ENCODE results near the gene LCN15. TPM values are rescaled to one million over a fixed set of nuclear protein-coding genes. Genes with fewer than 3 reads are reported as not detected.

The LCN15 gene
- total RNA-seq, 1 experiment from 2014 or later, result not detected

- peaks cover 12 to 15% of the 10 kb centered on the region in 2 experiments; a peak in 4 of 5 replicates for H3K9me3 Mint-ChIP-seq
- Histone ChIP-seq H3K23me2 (ENCODE audit: insufficient read length, low read depth, low read length, poor library complexity, severe bottlenecking) (no peaks in the 10 kb centered on the region), H3K56ac (ENCODE audit: insufficient read length, low read depth, low read length) (no peak overlapping the region)
Measured at GRCh38 chr9:136757328-136757727, 7.0 kb downstream of the LCN15 start.

More at GRCh38 chr9:136757328-136757727, 7.0 kb downstream of the LCN15 start:
- WGBS (ENCODE audit: extremely low coverage, insufficient read length, low lambda C conversion rate), result no CpG with 5 or more reads among the region's 20 CpGs
- H3K27ac Mint-ChIP-seq, result no peak overlapping the region
- Histone ChIP-seq H2BK5ac (ENCODE audit: insufficient read length, low read length) (no peak overlapping the region), H3K27me3 (ENCODE audit: insufficient read depth, low read length) (no peaks in the 10 kb centered on the region), H4K20me1 (ENCODE audit: control insufficient read depth, insufficient read depth, insufficient read length) (no peaks in the 10 kb centered on the region), H3K9ac (ENCODE audit: extremely low read depth, insufficient read length, low read length) (no peak overlapping the region), H3K27ac (ENCODE audit: insufficient read length, low read depth, low read length) (no peak overlapping the region), H3K79me2 (ENCODE audit: insufficient read depth, low read length) (no peaks in the 10 kb centered on the region), H2BK20ac (ENCODE audit: low read depth, low read length, poor library complexity, severe bottlenecking) (no peak overlapping the region), H2AK5ac (ENCODE audit: insufficient read length, low read length) (no peak overlapping the region), H3K79me1 (ENCODE audit: insufficient read depth, low read depth, low read length, poor library complexity, severe bottlenecking) (no peaks in the 10 kb centered on the region), H2BK120ac (ENCODE audit: low read depth, low read length, poor library complexity, severe bottlenecking) (no peak overlapping the region), H3K23ac (ENCODE audit: insufficient read length, low read depth, low read length) (no peak overlapping the region), H3K4ac (ENCODE audit: low read depth, low read length) (no peak overlapping the region), H2BK15ac (ENCODE audit: low read depth, low read length) (no peak overlapping the region), H3T11ph (ENCODE audit: low read length) (no peak overlapping the region), H3K14ac (ENCODE audit: insufficient read depth, low read length) (no peak overlapping the region), H3K4me1 (ENCODE audit: insufficient read depth, low read length) (no peaks in the 10 kb centered on the region), H3K18ac (ENCODE audit: insufficient read length, low read depth, low read length) (no peak overlapping the region), H4K5ac (ENCODE audit: insufficient read length, low read depth, low read length) (no peak overlapping the region), H3K9me3 (ENCODE audit: control insufficient read depth, low read depth, low read length) (no peaks in the 10 kb centered on the region), H3K4me2 (ENCODE audit: insufficient read depth, insufficient read length, low read length) (no peak overlapping the region), H4K8ac (replicated peaks; ENCODE audit: insufficient read length, low read depth, low read length) (no peak overlapping the region), H2BK12ac (ENCODE audit: insufficient read length, low read depth, low read length) (no peak overlapping the region), H4K91ac (ENCODE audit: insufficient read length, low read depth, low read length) (no peak overlapping the region), H2AFZ (ENCODE audit: low read length) (no peak overlapping the region)
- TF ChIP-seq CTCF (conservative IDR thresholded peaks at IDR 0.05), result no peak
- H3K27me3 Mint-ChIP-seq (ENCODE audit: low read depth), result peaks cover 6% of the 10 kb centered on the region
- H3K4me3 Mint-ChIP-seq, result no peak overlapping the region
- H3K4me1 Mint-ChIP-seq, result peaks cover 9 to 19% of the 10 kb centered on the region in 2 experiments; a peak in 3 of 4 replicates
- peaks cover 2 to 13% (median 2%) of the 10 kb centered on the region in 3 experiments; a peak in 5 of 7 replicates for H3K36me3 Mint-ChIP-seq (ENCODE audit: insufficient read depth in 1 of 3, low read depth in 3 of 3)
- no peak for DNase-seq
